Tibial nerve (tissue), 4 donors: ENCODE data around the gene HSD11B1.

Experiments
- EP300 ChIP-seq, 2 donors: sonication (generic); formaldehyde crosslinking; IDR thresholded peaks; one replicate each; pipeline ENCODE4 v1.6.1; 2017; ENCODE audit warnings: antibody characterized with exemption in 2 of 2, mild to moderate bottlenecking in 1 of 2
- TF ChIP-seq, protein P1 (sequence below), 5 experiments: fragments of 200-600 bp in 3 of 5; fragments of 450-650 bp in 2 of 5; sonication (generic) in 3 of 5; IDR thresholded peaks; one replicate each; pipeline ENCODE4 v1.5.1; 2016 to 2019; ENCODE audit warnings: antibody characterized with exemption in 5 of 5, mild to moderate bottlenecking in 3 of 5, moderate library complexity in 2 of 5

DNA sequence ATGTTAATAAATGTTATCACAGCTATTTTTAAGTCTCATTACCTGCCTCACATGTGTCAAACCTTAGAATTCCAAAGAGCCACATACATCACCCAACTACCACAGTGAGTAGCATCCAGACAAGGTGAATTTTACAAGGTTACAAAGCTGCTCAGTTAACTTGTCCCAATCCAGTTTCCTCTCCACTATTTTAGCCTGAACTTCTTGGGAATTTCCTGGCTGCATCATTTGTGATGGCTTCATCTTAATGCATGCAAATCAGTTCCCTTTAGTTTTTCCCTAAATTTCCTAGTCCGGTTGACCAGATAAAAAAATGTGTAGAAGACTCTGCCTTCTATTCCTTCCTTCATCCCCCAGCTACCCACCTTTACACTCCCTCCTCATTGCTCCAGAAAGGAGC is 50.6 kb downstream of the HSD11B1 start:
- no peak for TF ChIP-seq EP300 (IDR thresholded peaks at IDR 0.05)
- TF ChIP-seq, protein P1, sequence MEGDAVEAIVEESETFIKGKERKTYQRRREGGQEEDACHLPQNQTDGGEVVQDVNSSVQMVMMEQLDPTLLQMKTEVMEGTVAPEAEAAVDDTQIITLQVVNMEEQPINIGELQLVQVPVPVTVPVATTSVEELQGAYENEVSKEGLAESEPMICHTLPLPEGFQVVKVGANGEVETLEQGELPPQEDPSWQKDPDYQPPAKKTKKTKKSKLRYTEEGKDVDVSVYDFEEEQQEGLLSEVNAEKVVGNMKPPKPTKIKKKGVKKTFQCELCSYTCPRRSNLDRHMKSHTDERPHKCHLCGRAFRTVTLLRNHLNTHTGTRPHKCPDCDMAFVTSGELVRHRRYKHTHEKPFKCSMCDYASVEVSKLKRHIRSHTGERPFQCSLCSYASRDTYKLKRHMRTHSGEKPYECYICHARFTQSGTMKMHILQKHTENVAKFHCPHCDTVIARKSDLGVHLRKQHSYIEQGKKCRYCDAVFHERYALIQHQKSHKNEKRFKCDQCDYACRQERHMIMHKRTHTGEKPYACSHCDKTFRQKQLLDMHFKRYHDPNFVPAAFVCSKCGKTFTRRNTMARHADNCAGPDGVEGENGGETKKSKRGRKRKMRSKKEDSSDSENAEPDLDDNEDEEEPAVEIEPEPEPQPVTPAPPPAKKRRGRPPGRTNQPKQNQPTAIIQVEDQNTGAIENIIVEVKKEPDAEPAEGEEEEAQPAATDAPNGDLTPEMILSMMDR (IDR thresholded peaks at IDR 0.05) = no peak
